Measurements from ENCODE around the gene ARID1B. TPM values are rescaled to one million over a fixed set of nuclear protein-coding genes. Genes with fewer than 3 reads are reported as not detected.
A peak's percentile ranks its signal among the peaks of the same experiment; 100 is the strongest.

Gene ARID1B
- total and polyA plus RNA-seq, 9 of the 15 experiments (the other 6 are each of a cell fraction or from before 2014, with no cell fraction given) = 12.5 to 50.5 (median 25.8) TPM

GRCh38 chr6:157021344-157021992, 244.3 kb downstream of the ARID1B start (continued):
- TF ChIP-seq ZNF318 (IDR thresholded peaks at IDR 0.05; ENCODE audit: borderline replicate concordance in 1 of 2, low read depth in 1 of 2) (no peak), ATF6 (CRISPR knock-in tag; IDR thresholded peaks at IDR 0.05) (no peak), POU5F1 (IDR thresholded peaks at IDR 0.05; ENCODE audit: borderline replicate concordance, low read depth, low read length, partially characterized antibody) (peak; percentile 38), NELFE (IDR thresholded peaks at IDR 0.05; ENCODE audit: insufficient read depth, insufficient read length) (peak; percentile 51), PURB (CRISPR knock-in tag; IDR thresholded peaks at IDR 0.05; ENCODE audit: low read depth) (no peak), HDAC1 (IDR thresholded peaks at IDR 0.05) (peak in 1 of 2 experiments; percentile 80; a peak in 2 of 4 replicates), BCL6 (CRISPR knock-in tag; IDR thresholded peaks at IDR 0.05) (no peak), ETS1 (conservative IDR thresholded peaks at IDR 0.05; ENCODE audit: control insufficient read depth, low read depth, low read length) (peak; percentile 78; the same call in 1 of the 2 replicates), PTTG1 (tag; IDR thresholded peaks at IDR 0.05; ENCODE audit: low read depth) (no peak), PHF20 (IDR thresholded peaks at IDR 0.05; ENCODE audit: partially characterized antibody) (peak; percentile 68), ERF (CRISPR knock-in tag; IDR thresholded peaks at IDR 0.05) (peak; percentile 30), CHCHD3 (CRISPR knock-in tag; IDR thresholded peaks at IDR 0.05) (peak; percentile 81), HDAC3 (IDR thresholded peaks at IDR 0.05; ENCODE audit: borderline replicate concordance, partially characterized antibody) (no peak), CHD2 (IDR thresholded peaks at IDR 0.05; ENCODE audit: low read depth, low read length) (no peak; the same call in 1 of the 2 replicates), IRF2 (CRISPR knock-in tag; IDR thresholded peaks at IDR 0.05) (no peak), POLR2H (tag; IDR thresholded peaks at IDR 0.05; ENCODE audit: low read depth) (peak; percentile 91), SNRNP70 (optimal IDR thresholded peaks at IDR 0.05; ENCODE audit: low read depth, low read length) (no peak)
